ENCODE data around the gene NAP1L5.
A peak's percentile ranks its signal among the peaks of the same experiment; 100 is the strongest.

Gene NAP1L5

GRCh38 chr4:88660446-88661294, 37.0 kb downstream of the NAP1L5 start:
- DNase-seq (ENCODE audit: low spot score), result no peak

- no peak for DNase-seq (ENCODE audit: low spot score)
Measured at GRCh38 chr4:88659890-88660208, 37.8 kb downstream of the NAP1L5 start.

- peak; percentile 16 for DNase-seq (ENCODE audit: low spot score)
Measured at GRCh38 chr4:88659055-88659889, 38.4 kb downstream of the NAP1L5 start.

GRCh38 chr4:88655226-88655625, 42.4 kb downstream of the NAP1L5 start:
- DNase-seq (ENCODE audit: low spot score), result no peak

GRCh38 chr4:88653371-88653946, 44.2 kb downstream of the NAP1L5 start:
- no peak for DNase-seq (ENCODE audit: low spot score)

- no peak for DNase-seq (ENCODE audit: low spot score)
Measured at GRCh38 chr4:88649716-88650115, 47.9 kb downstream of the NAP1L5 start.

GRCh38 chr4:88646528-88647280, 50.9 kb downstream of the NAP1L5 start:
- DNase-seq (ENCODE audit: low spot score), result no peak

GRCh38 chr4:88645994-88646393, 51.6 kb downstream of the NAP1L5 start:
- no peak for DNase-seq (ENCODE audit: low spot score)

Data from putamen (tissue), 1 donor.